ENCODE measurements around the gene HRH1.

DNA sequence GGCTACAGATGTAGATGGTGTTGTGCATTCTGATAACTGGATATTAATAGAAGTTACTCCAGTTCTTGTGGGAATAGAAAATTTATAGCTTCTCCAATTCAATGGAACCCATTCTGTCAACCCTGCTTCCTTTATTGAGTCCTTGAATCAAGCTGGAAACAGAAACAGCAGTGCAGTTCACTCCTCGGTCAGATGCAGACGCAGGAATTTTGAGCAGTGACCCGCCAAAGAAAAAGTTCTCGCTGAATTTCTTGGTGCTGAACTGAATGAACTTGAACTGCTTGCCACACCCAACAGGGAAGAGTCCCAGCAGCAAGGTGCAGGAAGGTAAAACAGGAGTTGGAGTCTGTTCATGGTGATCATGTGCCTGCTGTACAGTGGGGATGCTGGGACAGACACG lies 10.3 kb downstream of the HRH1 start:
- TF ChIP-seq, protein P1, sequence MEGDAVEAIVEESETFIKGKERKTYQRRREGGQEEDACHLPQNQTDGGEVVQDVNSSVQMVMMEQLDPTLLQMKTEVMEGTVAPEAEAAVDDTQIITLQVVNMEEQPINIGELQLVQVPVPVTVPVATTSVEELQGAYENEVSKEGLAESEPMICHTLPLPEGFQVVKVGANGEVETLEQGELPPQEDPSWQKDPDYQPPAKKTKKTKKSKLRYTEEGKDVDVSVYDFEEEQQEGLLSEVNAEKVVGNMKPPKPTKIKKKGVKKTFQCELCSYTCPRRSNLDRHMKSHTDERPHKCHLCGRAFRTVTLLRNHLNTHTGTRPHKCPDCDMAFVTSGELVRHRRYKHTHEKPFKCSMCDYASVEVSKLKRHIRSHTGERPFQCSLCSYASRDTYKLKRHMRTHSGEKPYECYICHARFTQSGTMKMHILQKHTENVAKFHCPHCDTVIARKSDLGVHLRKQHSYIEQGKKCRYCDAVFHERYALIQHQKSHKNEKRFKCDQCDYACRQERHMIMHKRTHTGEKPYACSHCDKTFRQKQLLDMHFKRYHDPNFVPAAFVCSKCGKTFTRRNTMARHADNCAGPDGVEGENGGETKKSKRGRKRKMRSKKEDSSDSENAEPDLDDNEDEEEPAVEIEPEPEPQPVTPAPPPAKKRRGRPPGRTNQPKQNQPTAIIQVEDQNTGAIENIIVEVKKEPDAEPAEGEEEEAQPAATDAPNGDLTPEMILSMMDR (IDR thresholded peaks at IDR 0.05; ENCODE audit: low read length) = no peak
- TF ChIP-seq EZH2 (optimal IDR thresholded peaks at IDR 0.05; ENCODE audit: low read depth, low read length) = no peak
- no peak for TF ChIP-seq EZH2phosphoT487 (IDR thresholded peaks at IDR 0.05; ENCODE audit: low read length)

All from MM.1S (cell line).